H1 (cell line): ENCODE measurements around the gene SLC32A1. TPM values are rescaled to one million over a fixed set of nuclear protein-coding genes. Genes with fewer than 3 reads are reported as not detected.

ENCODE experiments used
- SIRT6 ChIP-seq: IDR thresholded peaks from one replicate; pipeline ENCODE4 v1.7.1; 2012; ENCODE audit warnings: low read length, inconsistent platforms
- TAF1 ChIP-seq: IDR thresholded peaks from 2 replicates; pipeline ENCODE4 v1.6.1; 2011; ENCODE audit warnings: mild to moderate bottlenecking, low read depth, low read length
- polyA plus RNA-seq, 7 experiments: library from polyadenylated mRNA; depleted of rRNA in 3 of 7; stranded (reverse) in 5 of 7; unstranded in 2 of 7; fragments of >200 nt in 5 of 7; fragments of 200-250 nt in 2 of 7; gene quantifications; 1 replicate in 5 of 7; 2 replicates in 1 of 7; 4 replicates in 1 of 7; pipeline versions ENCODE4 v1.2.1 to v1.2.3, GENCODE V29; 2011 to 2013; ENCODE audit warnings: missing spikeins in 2 of 7, mixed read lengths in 2 of 7
- total RNA-seq: library from RNA; stranded (reverse); fragmentation: NEBNext Ultra II Directional; extraction: Animal tissue kit (Norgen Biotek cat#: 25700); gene quantifications from 2 replicates; pipeline ENCODE4 v1.2.1, GENCODE V29; 2021
- TF ChIP-seq, protein P1 (sequence below): IDR thresholded peaks from 2 replicates; pipeline ENCODE4 v1.6.1; 2011; ENCODE audit warnings: low read length, improper control_type of control experiment

SLC32A1 gene
- total and polyA plus RNA-seq, 2 of the 8 experiments (the other 6 are each of a cell fraction or from before 2014, with no cell fraction given), result 0.09 to 0.15 TPM

GRCh38 chr20:38762174-38762573 lies 37.9 kb downstream of the SLC32A1 start (continued):
- TF ChIP-seq, protein P1, sequence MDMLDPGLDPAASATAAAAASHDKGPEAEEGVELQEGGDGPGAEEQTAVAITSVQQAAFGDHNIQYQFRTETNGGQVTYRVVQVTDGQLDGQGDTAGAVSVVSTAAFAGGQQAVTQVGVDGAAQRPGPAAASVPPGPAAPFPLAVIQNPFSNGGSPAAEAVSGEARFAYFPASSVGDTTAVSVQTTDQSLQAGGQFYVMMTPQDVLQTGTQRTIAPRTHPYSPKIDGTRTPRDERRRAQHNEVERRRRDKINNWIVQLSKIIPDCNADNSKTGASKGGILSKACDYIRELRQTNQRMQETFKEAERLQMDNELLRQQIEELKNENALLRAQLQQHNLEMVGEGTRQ, result no peak
- no peak for TF ChIP-seq SIRT6
- TF ChIP-seq TAF1, result no peak
